B cell (primary cell): ENCODE data around the gene FOXL2. TPM values are rescaled to one million over a fixed set of nuclear protein-coding genes. Genes with fewer than 3 reads are reported as not detected.
A peak's percentile ranks its signal among the peaks of the same experiment; 100 is the strongest.

Experiments
- ATAC-seq: fragments of 200-7000 bp; cut with Tn5 transposase; one replicate; pipeline ENCODE4 v1.10.0; 2021; ENCODE audit warnings: low read depth, mild to moderate bottlenecking, moderate number of reproducible peaks, moderate library complexity
- CTCF ChIA-PET: fragments of 350-600 bp; sonication (Branson Sonifier 250); formaldehyde crosslinking; loops from one replicate; lab custom pipeline; 2021; ENCODE audit warnings: antibody characterized with exemption, inconsistent platforms; lab: Charles Lee
- POLR2A ChIA-PET: fragments of 350-600 bp; sonication (Branson Sonifier 250); formaldehyde crosslinking; loops from one replicate; lab custom pipeline; 2021; ENCODE audit warnings: antibody characterized with exemption; lab: Charles Lee
- DNase-seq: peaks from one replicate; pipeline ENCODE4 v3.0.0; 2013
- H2AFZ ChIP-seq: 2 replicates; pipeline ENCODE4 v1.6.1; 2012; ENCODE audit warnings: mild to moderate bottlenecking, low read depth, low read length; ENCODE audit not compliant: insufficient read depth, poor library complexity, severe bottlenecking
- H3K27ac ChIP-seq, 2 donors: 1 replicate in 1 of 2; 2 replicates in 1 of 2; pipeline ENCODE4 v1.5.1; 2012 to 2013; ENCODE audit warnings: low read length in 2 of 2, mild to moderate bottlenecking in 2 of 2, moderate library complexity in 1 of 2
- H3K27me3 ChIP-seq, 4 experiments: fragments of 200-600 bp in 1 of 4; sonication (generic) in 1 of 4; replicated peaks in 1 of 4; 1 replicate in 2 of 4; 2 replicates in 2 of 4; pipeline versions ENCODE4 v1.6.1 to v1.7.0; 2013 to 2016; ENCODE audit warnings: low read length in 3 of 4, mild to moderate bottlenecking in 2 of 4, mixed read lengths in 1 of 4, moderate library complexity in 1 of 4; ENCODE audit not compliant: insufficient read depth in 4 of 4, control insufficient read depth in 3 of 4; ENCODE audit errors: control extremely low read depth in 1 of 4
- H3K36me3 ChIP-seq, 2 experiments: replicated peaks in 1 of 2; 1 replicate in 1 of 2; 2 replicates in 1 of 2; pipeline versions ENCODE4 v1.6.1 to v1.7.1; 2013; ENCODE audit warnings: low read length in 1 of 2; ENCODE audit not compliant: insufficient read depth in 2 of 2, control insufficient read depth in 1 of 2; ENCODE audit errors: control extremely low read depth in 1 of 2, extremely low read depth in 1 of 2
- H3K4me1 ChIP-seq, 2 donors: fragments of 200-600 bp in 1 of 2; sonication (generic) in 1 of 2; 1 replicate in 1 of 2; 2 replicates in 1 of 2; pipeline versions ENCODE4 v1.5.1 to v1.6.1; 2013 to 2017; ENCODE audit warnings: low read length in 2 of 2; ENCODE audit not compliant: control insufficient read depth in 2 of 2, insufficient read depth in 2 of 2
- H3K4me2 ChIP-seq: replicated peaks from 2 replicates; pipeline ENCODE3; 2012; ENCODE audit warnings: mild to moderate bottlenecking, low read depth, low read length; ENCODE audit not compliant: poor library complexity, severe bottlenecking
- H3K4me3 ChIP-seq, 5 experiments: fragments of 200-600 bp in 1 of 5; sonication (generic) in 1 of 5; 1 replicate in 3 of 5; 2 replicates in 2 of 5; pipeline versions ENCODE4 v1.5.1 to v1.7.0; 2011 to 2016; ENCODE audit warnings: low read length in 4 of 5, mild to moderate bottlenecking in 4 of 5, low read depth in 2 of 5, control low read depth in 1 of 5, moderate library complexity in 1 of 5; ENCODE audit not compliant: insufficient read depth in 1 of 5; ENCODE audit errors: control extremely low read depth in 1 of 5, extremely low read depth in 1 of 5
- H3K79me2 ChIP-seq: fragments of 200-600 bp; sonication (generic); one replicate; pipeline ENCODE4 v1.6.0; 2016; ENCODE audit warnings: low read length; ENCODE audit not compliant: control insufficient read depth, insufficient read depth
- H3K9ac ChIP-seq: fragments of 200-600 bp; sonication (generic); 2 replicates; pipeline ENCODE4 v1.6.1; 2017; ENCODE audit warnings: mild to moderate bottlenecking, low read length, moderate library complexity
- H3K9me3 ChIP-seq, 3 donors: one replicate each; pipeline versions ENCODE4 v1.6.1 to v1.7.1; 2013; ENCODE audit warnings: low read length in 2 of 3; ENCODE audit not compliant: control insufficient read depth in 2 of 3, insufficient read depth in 1 of 3; ENCODE audit errors: control extremely low read depth in 1 of 3
- H4K20me1 ChIP-seq: 2 replicates; pipeline ENCODE4 v1.6.0; 2012; ENCODE audit warnings: mild to moderate bottlenecking, low read length; ENCODE audit not compliant: insufficient read depth, control insufficient read depth, poor library complexity, severe bottlenecking
- H3K27ac Mint-ChIP-seq: one replicate; pipeline ENCODE4 v1.8.0; 2021; ENCODE audit warnings: mixed read lengths
- H3K27me3 Mint-ChIP-seq: one replicate; pipeline ENCODE4 v1.8.0; 2021; ENCODE audit warnings: mixed read lengths
- H3K4me1 Mint-ChIP-seq: one replicate; pipeline ENCODE4 v1.8.0; 2021; ENCODE audit warnings: mixed read lengths
- H3K4me3 Mint-ChIP-seq: one replicate; pipeline ENCODE4 v1.8.0; 2021; ENCODE audit warnings: mixed read lengths
- H3K9me3 Mint-ChIP-seq: one replicate; pipeline ENCODE4 v1.8.0; 2022; ENCODE audit warnings: mixed read lengths; ENCODE audit not compliant: insufficient read depth
- CTCF ChIP-seq: fragments of 200-600 bp; IDR thresholded peaks from one replicate; pipeline ENCODE4 v1.8.0; 2022; ENCODE audit warnings: antibody characterized with exemption, mild to moderate bottlenecking
- EZH2 ChIP-seq: IDR thresholded peaks from 2 replicates; pipeline ENCODE4 v1.6.1; 2012; ENCODE audit warnings: borderline replicate concordance, low read depth, mild to moderate bottlenecking, moderate library complexity, low read length; ENCODE audit not compliant: insufficient read depth, poor library complexity, severe bottlenecking
- WGBS: methylation state at CpG from one replicate; pipeline ENCODE4 v1.1.5; 2013; ENCODE audit warnings: missing lambda C conversion rate; ENCODE audit not compliant: insufficient coverage; 5-methylcytosine and 5-hydroxymethylcytosine counted together
- intact Hi-C: fragments of 100-400 bp; cut with micrococcal nuclease; formaldehyde crosslinking; loops from one replicate; pipeline ENCODE4 v1.10.0; 2022
- polyA plus RNA-seq: library from polyadenylated mRNA; depleted of rRNA; stranded (reverse); fragments of >200 nt; gene quantifications from 2 replicates; pipeline ENCODE4 v1.2.3, GENCODE V29; 2012
- total RNA-seq, 2 donors: library from RNA; stranded (reverse); fragments of 120-200 nt in 1 of 2; gene quantifications; 1 replicate in 1 of 2; 2 replicates in 1 of 2; pipeline versions ENCODE4 v1.2.3 to v1.2.4, GENCODE V29; 2013 to 2022

The FOXL2 gene
- total and polyA plus RNA-seq, 2 donors (not counting 1 experiment from before 2014, with no cell fraction given), result not detected

- intact Hi-C loops, result no loop called here
- DNase-seq, result peak; percentile 29
Measured at GRCh38 chr3:138939561-138940241, 7.2 kb downstream of the FOXL2 start.

More at GRCh38 chr3:138939561-138940241, 7.2 kb downstream of the FOXL2 start:
- H3K4me3 Mint-ChIP-seq, result no peak overlapping the region
- peaks cover 0 to 61% (median 1%) of the 10 kb centered on the region in 3 donors for H3K9me3 ChIP-seq
- H3K27me3 ChIP-seq, result peaks cover 2 to 99% (median 83%) of the 10 kb centered on the region in 4 experiments
- H3K27ac ChIP-seq, result no peak overlapping the region
- no peaks in the 10 kb centered on the region for H3K36me3 ChIP-seq
- H3K9ac ChIP-seq, result no peak overlapping the region
- ATAC-seq, result no peak
- H3K4me2 ChIP-seq, result peak overlapping the region; percentile 51
- ChIA-PET POLR2A (no interaction called here), CTCF (interaction anchor here (1.7 kb wide), 1 partner anchor 16 kb away, joined by 9 read pairs; no protein-coding TSS in a partner anchor)
- no peaks in the 10 kb centered on the region for H3K9me3 Mint-ChIP-seq
- H4K20me1 ChIP-seq, result no peaks in the 10 kb centered on the region
- peaks cover 45% of the 10 kb centered on the region for H3K4me1 Mint-ChIP-seq
- no peak overlapping the region for H3K4me3 ChIP-seq
- H3K79me2 ChIP-seq, result no peaks in the 10 kb centered on the region
- H2AFZ ChIP-seq, result no peak overlapping the region
- no peak for TF ChIP-seq EZH2
- no peak for TF ChIP-seq CTCF
- H3K27me3 Mint-ChIP-seq, result peaks cover 76% of the 10 kb centered on the region
- WGBS, result 7% methylated on average over 50 of the region's 52 CpGs
- no peak overlapping the region for H3K27ac Mint-ChIP-seq
- H3K4me1 ChIP-seq, result peaks cover 57 to 69% of the 10 kb centered on the region in 2 donors
